Iris pigment epithelial cell (primary cell): Measurements from ENCODE around the gene SLC35F4.
"Not testable (repeated sequence)": the region's sequence is repeated elsewhere in the genome, so short reads cannot be mapped to it uniquely, and the experiment has no call there.

ENCODE experiments used
- DNase-seq: peaks from one replicate; pipeline ENCODE4 v3.0.0-alpha.2; 2011; ENCODE audit warnings: low read depth

SLC35F4 gene

GRCh38 chr14:57796556-57796955 lies 69.3 kb downstream of the SLC35F4 start:
- DNase-seq, result no peak

- DNase-seq, result no peak
Measured at GRCh38 chr14:57785058-57785457, 80.8 kb downstream of the SLC35F4 start.

- no peak for DNase-seq
Measured at GRCh38 chr14:57771801-57772200, 94.1 kb downstream of the SLC35F4 start.

GRCh38 chr14:57769863-57770523 lies 95.9 kb downstream of the SLC35F4 start:
- no peak for DNase-seq

- no peak for DNase-seq
Measured at GRCh38 chr14:57761800-57762199, 104.1 kb downstream of the SLC35F4 start.

GRCh38 chr14:57760896-57761295 lies 105.0 kb downstream of the SLC35F4 start:
- no peak for DNase-seq

GRCh38 chr14:57755018-57755521 lies 110.8 kb downstream of the SLC35F4 start:
- DNase-seq, result no peak

GRCh38 chr14:57754527-57754926 lies 111.4 kb downstream of the SLC35F4 start:
- DNase-seq, result no peak

- DNase-seq, result no peak
Measured at GRCh38 chr14:57753821-57754220, 112.1 kb downstream of the SLC35F4 start.

GRCh38 chr14:57752142-57752695 lies 113.7 kb downstream of the SLC35F4 start:
- not testable (repeated sequence) for DNase-seq

GRCh38 chr14:57751400-57751799 lies 114.5 kb downstream of the SLC35F4 start:
- no peak for DNase-seq

GRCh38 chr14:57749267-57749666 lies 116.6 kb downstream of the SLC35F4 start:
- peak; percentile 42 for DNase-seq

GRCh38 chr14:57748279-57748678 lies 117.6 kb downstream of the SLC35F4 start:
- DNase-seq, result no peak

- DNase-seq, result peak; percentile 48
Measured at GRCh38 chr14:57747036-57747435, 118.9 kb downstream of the SLC35F4 start.

- peak; percentile 27 for DNase-seq
Measured at GRCh38 chr14:57746563-57746962, 119.3 kb downstream of the SLC35F4 start.

GRCh38 chr14:57739516-57739915 lies 126.4 kb downstream of the SLC35F4 start:
- DNase-seq, result no peak

- no peak for DNase-seq
Measured at GRCh38 chr14:57737598-57737997, 128.3 kb downstream of the SLC35F4 start.

GRCh38 chr14:57736391-57736790 lies 129.5 kb downstream of the SLC35F4 start:
- DNase-seq, result no peak

- no peak for DNase-seq
Measured at GRCh38 chr14:57735276-57735675, 130.6 kb downstream of the SLC35F4 start.

- peak; percentile 83 for DNase-seq
Measured at GRCh38 chr14:57732463-57733285, 133.2 kb downstream of the SLC35F4 start.

GRCh38 chr14:57729208-57730187 lies 136.4 kb downstream of the SLC35F4 start:
- no peak for DNase-seq
